HG03460 (cell line): Measurements from ENCODE around the gene SWSAP1.
"Not testable (repeated sequence)": the region's sequence is repeated elsewhere in the genome, so short reads cannot be mapped to it uniquely, and the experiment has no call there.

ENCODE experiments used
- ATAC-seq: cut with Tn5 transposase; IDR thresholded peaks from one replicate; pipeline ENCODE4 v1.9.1; 2021; ENCODE audit not compliant: unreplicated experiment

SWSAP1 gene

GRCh38 chr19:11354102-11354501, 20.4 kb upstream of the SWSAP1 start:
- not testable (repeated sequence) for ATAC-seq

- no peak for ATAC-seq
Observed at GRCh38 chr19:11355160-11356073, 19.0 kb upstream of the SWSAP1 start, which contains the start of gene PLPPR2. TSS of gene PLPPR2 (plus strand) at chr19:11355432. CDS start at chr19:11357674, 2,242 bp downstream.

- no peak for ATAC-seq
Observed at GRCh38 chr19:11356074-11356397, 18.4 kb upstream of the SWSAP1 start.

- ATAC-seq = no peak
Observed at GRCh38 chr19:11356676-11357550, 17.6 kb upstream of the SWSAP1 start.

- no peak for ATAC-seq
Observed at GRCh38 chr19:11359421-11359820, 15.0 kb upstream of the SWSAP1 start.

GRCh38 chr19:11361037-11361770, 13.3 kb upstream of the SWSAP1 start:
- ATAC-seq = no peak

GRCh38 chr19:11361771-11362731, 12.4 kb upstream of the SWSAP1 start:
- ATAC-seq = no peak

GRCh38 chr19:11363881-11364280, 10.6 kb upstream of the SWSAP1 start:
- ATAC-seq = no peak

- ATAC-seq = no peak
Observed at GRCh38 chr19:11364296-11364904, 10.1 kb upstream of the SWSAP1 start.

GRCh38 chr19:11364935-11365334, 9.5 kb upstream of the SWSAP1 start:
- no peak for ATAC-seq

- ATAC-seq = no peak
Observed at GRCh38 chr19:11365557-11366117, 8.8 kb upstream of the SWSAP1 start.

GRCh38 chr19:11367528-11367927, 6.9 kb upstream of the SWSAP1 start:
- no peak for ATAC-seq

GRCh38 chr19:11370744-11371143, 3.7 kb upstream of the SWSAP1 start:
- no peak for ATAC-seq

- ATAC-seq = no peak
Observed at GRCh38 chr19:11373166-11373884, 1.1 kb upstream of the SWSAP1 start.

- no peak for ATAC-seq
Observed at GRCh38 chr19:11373885-11374432, 507 bp upstream of the SWSAP1 start.

GRCh38 chr19:11375143-11375948, 880 bp downstream of the SWSAP1 start:
- ATAC-seq = no peak

GRCh38 chr19:11377237-11377636, 2.8 kb downstream of the SWSAP1 start:
- no peak for ATAC-seq

- no peak for ATAC-seq
Observed at GRCh38 chr19:11377756-11378155, 3.3 kb downstream of the SWSAP1 start.
